Thyroid gland (tissue), 4 donors: ENCODE data around the gene SEC22C. TPM values are rescaled to one million over a fixed set of nuclear protein-coding genes. Genes with fewer than 3 reads are reported as not detected.
A peak's percentile ranks its signal among the peaks of the same experiment; 100 is the strongest.

Source experiments
- DNase-seq, 2 donors: peaks; one replicate each; pipeline ENCODE4 v3.0.0-alpha.2; 2019
- H3K27ac ChIP-seq, 3 donors: fragments of 200-600 bp; sonication (generic); 1 replicate in 2 of 3; 2 replicates in 1 of 3; pipeline ENCODE4 v1.5.1; 2016 to 2019; ENCODE audit warnings: mild to moderate bottlenecking in 1 of 3, moderate library complexity in 1 of 3
- H3K27me3 ChIP-seq: fragments of 200-600 bp; sonication (generic); one replicate; pipeline ENCODE4 v1.5.1; 2019
- H3K36me3 ChIP-seq, 2 donors: fragments of 200-600 bp; sonication (generic); one replicate each; pipeline ENCODE4 v1.5.1; 2016 to 2019
- H3K4me1 ChIP-seq, 2 donors: fragments of 200-600 bp; sonication (generic); one replicate each; pipeline ENCODE4 v1.5.1; 2017 to 2019
- H3K4me3 ChIP-seq, 3 donors: fragments of 200-600 bp; sonication (generic); replicated peaks in 1 of 3; 1 replicate in 2 of 3; 2 replicates in 1 of 3; pipeline ENCODE4 v1.5.1; 2016; ENCODE audit warnings: mild to moderate bottlenecking in 1 of 3
- H3K9me3 ChIP-seq: fragments of 200-600 bp; sonication (generic); one replicate; pipeline ENCODE4 v1.5.1; 2017
- CTCF ChIP-seq, 6 experiments: fragments of 200-600 bp in 3 of 6; fragments of 450-650 bp in 3 of 6; sonication (generic) in 3 of 6; IDR thresholded peaks; one replicate each; pipeline ENCODE4 v1.5.1; 2016 to 2019; ENCODE audit warnings: antibody characterized with exemption in 6 of 6, mild to moderate bottlenecking in 2 of 6, inconsistent platforms in 1 of 6, moderate library complexity in 1 of 6
- POLR2A ChIP-seq, 2 donors: fragments of 450-650 bp; IDR thresholded peaks; one replicate each; pipeline ENCODE4 v1.6.1; 2017; ENCODE audit warnings: antibody characterized with exemption in 2 of 2, mild to moderate bottlenecking in 2 of 2, moderate library complexity in 1 of 2
- WGBS, 2 donors: methylation state at CpG; one replicate each; pipeline ENCODE4 v1.1.5; 2017; 5-methylcytosine and 5-hydroxymethylcytosine counted together
- intact Hi-C: fragments of 100-400 bp; cut with DNase I; formaldehyde crosslinking; loops from one replicate; pipeline ENCODE4 v1.15.1; 2023
- total RNA-seq, 4 donors: library from RNA; depleted of rRNA; stranded (reverse); fragments of >200 nt; gene quantifications; one replicate each; pipeline ENCODE4 v1.2.3, GENCODE V29; 2016

SEC22C gene
- total RNA-seq, 4 donors from 2014 or later: 59.9 to 66.4 (median 62.7) TPM

GRCh38 chr3:42610976-42611375, 29.2 kb upstream of the SEC22C start:
- Histone ChIP-seq H3K36me3 (no peaks in the 10 kb centered on the region), H3K27ac (peak overlapping the region; percentile 2 to 46 (median 13)), H3K4me1 (peaks cover 12% of the 10 kb centered on the region in 2 donors), H3K27me3 (no peaks in the 10 kb centered on the region), H3K4me3 (no peak overlapping the region), H3K9me3 (no peaks in the 10 kb centered on the region)
- intact Hi-C loops: no loop called here
- 83 to 90% methylated on average over 1 of the region's 1 CpG for WGBS, 2 donors
- no peak for DNase-seq
- no peak for TF ChIP-seq POLR2A (IDR thresholded peaks at IDR 0.05)
- no peak for TF ChIP-seq CTCF (IDR thresholded peaks at IDR 0.05)

GRCh38 chr3:42608581-42608980, 26.8 kb upstream of the SEC22C start:
- Histone ChIP-seq H3K4me1 (peaks cover 12% of the 10 kb centered on the region in 2 donors), H3K27me3 (no peaks in the 10 kb centered on the region), H3K9me3 (no peaks in the 10 kb centered on the region), H3K4me3 (no peak overlapping the region), H3K36me3 (no peaks in the 10 kb centered on the region), H3K27ac (no peak overlapping the region)
- DNase-seq: no peak
- WGBS, 2 donors: 63 to 67% methylated on average over 5 of the region's 5 CpGs
- TF ChIP-seq CTCF (IDR thresholded peaks at IDR 0.05): no peak
- no peak for TF ChIP-seq POLR2A (IDR thresholded peaks at IDR 0.05)
- intact Hi-C loops: loop anchor here (10.0 kb wide), 1 partner anchor 136 kb away; no protein-coding TSS in a partner anchor

- Histone ChIP-seq H3K9me3 (no peaks in the 10 kb centered on the region), H3K27ac (peak overlapping the region in 1 of 3 donors; percentile 5), H3K36me3 (no peaks in the 10 kb centered on the region), H3K4me3 (no peak overlapping the region), H3K27me3 (no peaks in the 10 kb centered on the region), H3K4me1 (peaks cover 11 to 19% of the 10 kb centered on the region in 2 donors)
- intact Hi-C loops: loop anchor here (10.0 kb wide), 1 partner anchor 139 kb away; no protein-coding TSS in a partner anchor
- TF ChIP-seq CTCF (IDR thresholded peaks at IDR 0.05) (no peak), POLR2A (IDR thresholded peaks at IDR 0.05) (no peak)
- no peak for DNase-seq
- 78 to 79% methylated on average over 5 of the region's 5 CpGs for WGBS, 2 donors
Observed at GRCh38 chr3:42605546-42606173, 23.9 kb upstream of the SEC22C start.

- H3K27me3 ChIP-seq: no peaks in the 10 kb centered on the region
- no peak for DNase-seq
- intact Hi-C loops: loop anchor here (10.0 kb wide), 1 partner anchor 142 kb away; no protein-coding TSS in a partner anchor
- no peaks in the 10 kb centered on the region for H3K9me3 ChIP-seq
- H3K27ac ChIP-seq: no peak overlapping the region
- H3K4me3 ChIP-seq: no peak overlapping the region
- TF ChIP-seq CTCF (IDR thresholded peaks at IDR 0.05) (no peak), POLR2A (IDR thresholded peaks at IDR 0.05) (no peak)
- no peaks in the 10 kb centered on the region for H3K36me3 ChIP-seq
- H3K4me1 ChIP-seq: peaks cover 11 to 19% of the 10 kb centered on the region in 2 donors
- WGBS, 2 donors: 96 to 100% methylated on average over 1 of the region's 1 CpG
Observed at GRCh38 chr3:42602961-42603360, 21.2 kb upstream of the SEC22C start.

GRCh38 chr3:42601896-42602581, 20.3 kb upstream of the SEC22C start:
- intact Hi-C loops: loop anchor here (10.0 kb wide), 1 partner anchor 143 kb away; no protein-coding TSS in a partner anchor
- DNase-seq: no peak
- H3K4me1 ChIP-seq: peaks cover 11 to 19% of the 10 kb centered on the region in 2 donors
- H3K4me3 ChIP-seq: peak overlapping the region in 1 of 3 donors; percentile 75
- H3K9me3 ChIP-seq: no peaks in the 10 kb centered on the region
- H3K27ac ChIP-seq: peak overlapping the region in 1 of 3 donors; percentile 97
- TF ChIP-seq POLR2A (IDR thresholded peaks at IDR 0.05) (no peak), CTCF (IDR thresholded peaks at IDR 0.05) (no peak)
- H3K27me3 ChIP-seq: no peaks in the 10 kb centered on the region
- WGBS, 2 donors: 54 to 62% methylated on average over 9 of the region's 9 CpGs
- no peaks in the 10 kb centered on the region for H3K36me3 ChIP-seq
